Brain microvascular endothelial cell (primary cell): ENCODE data around the gene HOXA5.

ENCODE experiments used
- DNase-seq: peaks from one replicate; pipeline ENCODE4 v3.0.0-alpha.2; 2020
- H3K27ac ChIP-seq: fragments of 250-450 bp; sonication (Bioruptor Pico); 2 replicates; pipeline ENCODE4 v1.5.1; 2020; ENCODE audit warnings: mild to moderate bottlenecking, moderate library complexity
- H3K27me3 ChIP-seq: fragments of 250-450 bp; sonication (Bioruptor Pico); replicated peaks from 2 replicates; pipeline ENCODE4 v1.5.1; 2020; ENCODE audit warnings: mild to moderate bottlenecking
- H3K36me3 ChIP-seq: fragments of 250-450 bp; sonication (Bioruptor Pico); replicated peaks from 2 replicates; pipeline ENCODE4 v1.5.1; 2020; ENCODE audit warnings: mild to moderate bottlenecking
- H3K4me3 ChIP-seq: 2 replicates; pipeline ENCODE4 v1.5.1; 2011; ENCODE audit warnings: low read depth, mild to moderate bottlenecking, control low read depth, low read length, moderate library complexity
- in situ Hi-C: cut with HindIII; loops from 2 replicates; pipeline ENCODE4 v1.10.0; 2017; ENCODE audit warnings: low sequenced_read_pairs, low pct_ligation_motif_present
- TF ChIP-seq, protein P1 (sequence below): IDR thresholded peaks from 2 replicates; pipeline ENCODE4 v1.5.1; 2011; ENCODE audit warnings: low read depth, mild to moderate bottlenecking, moderate library complexity, low read length, control low read depth, inconsistent platforms; ENCODE audit errors: missing control alignments

Gene HOXA5

DNA sequence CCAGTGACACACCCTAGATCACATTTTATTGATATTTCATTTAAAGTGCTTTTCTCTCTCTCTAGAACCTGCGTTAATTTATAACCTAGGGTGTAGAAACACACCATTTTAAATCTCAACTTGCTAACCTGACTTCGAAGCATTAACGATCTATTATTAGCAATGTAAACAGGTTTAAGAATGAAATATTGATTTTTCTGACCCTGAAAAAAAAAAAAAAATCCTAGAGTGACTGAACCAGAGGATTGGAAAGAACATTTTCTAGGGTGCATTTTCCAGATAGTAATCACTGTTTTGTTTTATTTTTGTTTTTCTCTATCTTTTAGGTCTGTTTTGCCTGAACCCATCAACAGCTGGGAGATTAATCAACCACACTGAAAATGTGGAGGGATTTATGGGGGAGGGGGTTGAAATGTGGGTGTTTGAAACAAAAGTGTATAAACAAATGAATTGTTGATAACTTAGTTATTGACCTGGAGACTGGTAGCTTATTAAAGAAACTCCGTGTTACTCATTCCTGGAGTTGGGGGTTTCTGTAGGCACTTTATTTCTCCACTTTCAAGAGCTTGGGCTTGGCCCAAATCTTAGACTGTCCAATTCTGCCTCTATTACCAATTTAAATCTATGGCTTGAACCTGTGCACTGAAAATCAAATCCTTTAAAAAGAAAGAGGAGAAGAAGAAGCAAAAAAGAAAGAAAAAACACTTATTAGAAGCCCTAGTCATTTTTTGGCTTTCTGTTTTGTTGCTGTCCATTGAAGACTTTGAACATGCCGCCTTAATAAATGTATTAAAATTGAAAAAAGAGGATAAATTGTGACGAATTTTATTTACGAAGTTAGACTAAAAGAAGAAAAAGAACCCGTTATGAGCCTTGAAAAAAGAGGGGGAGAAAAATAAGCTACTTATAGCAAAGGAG lies 43.8 kb downstream of the HOXA5 start:
- Histone ChIP-seq H3K27ac (no peak overlapping the region), H3K27me3 (peaks cover 97% of the 10 kb centered on the region), H3K4me3 (peak overlapping the region; percentile 68), H3K36me3 (no peaks in the 10 kb centered on the region)
- TF ChIP-seq, protein P1, sequence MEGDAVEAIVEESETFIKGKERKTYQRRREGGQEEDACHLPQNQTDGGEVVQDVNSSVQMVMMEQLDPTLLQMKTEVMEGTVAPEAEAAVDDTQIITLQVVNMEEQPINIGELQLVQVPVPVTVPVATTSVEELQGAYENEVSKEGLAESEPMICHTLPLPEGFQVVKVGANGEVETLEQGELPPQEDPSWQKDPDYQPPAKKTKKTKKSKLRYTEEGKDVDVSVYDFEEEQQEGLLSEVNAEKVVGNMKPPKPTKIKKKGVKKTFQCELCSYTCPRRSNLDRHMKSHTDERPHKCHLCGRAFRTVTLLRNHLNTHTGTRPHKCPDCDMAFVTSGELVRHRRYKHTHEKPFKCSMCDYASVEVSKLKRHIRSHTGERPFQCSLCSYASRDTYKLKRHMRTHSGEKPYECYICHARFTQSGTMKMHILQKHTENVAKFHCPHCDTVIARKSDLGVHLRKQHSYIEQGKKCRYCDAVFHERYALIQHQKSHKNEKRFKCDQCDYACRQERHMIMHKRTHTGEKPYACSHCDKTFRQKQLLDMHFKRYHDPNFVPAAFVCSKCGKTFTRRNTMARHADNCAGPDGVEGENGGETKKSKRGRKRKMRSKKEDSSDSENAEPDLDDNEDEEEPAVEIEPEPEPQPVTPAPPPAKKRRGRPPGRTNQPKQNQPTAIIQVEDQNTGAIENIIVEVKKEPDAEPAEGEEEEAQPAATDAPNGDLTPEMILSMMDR, result no peak
- in situ Hi-C loops, result no loop called here
- no peak for DNase-seq

DNA sequence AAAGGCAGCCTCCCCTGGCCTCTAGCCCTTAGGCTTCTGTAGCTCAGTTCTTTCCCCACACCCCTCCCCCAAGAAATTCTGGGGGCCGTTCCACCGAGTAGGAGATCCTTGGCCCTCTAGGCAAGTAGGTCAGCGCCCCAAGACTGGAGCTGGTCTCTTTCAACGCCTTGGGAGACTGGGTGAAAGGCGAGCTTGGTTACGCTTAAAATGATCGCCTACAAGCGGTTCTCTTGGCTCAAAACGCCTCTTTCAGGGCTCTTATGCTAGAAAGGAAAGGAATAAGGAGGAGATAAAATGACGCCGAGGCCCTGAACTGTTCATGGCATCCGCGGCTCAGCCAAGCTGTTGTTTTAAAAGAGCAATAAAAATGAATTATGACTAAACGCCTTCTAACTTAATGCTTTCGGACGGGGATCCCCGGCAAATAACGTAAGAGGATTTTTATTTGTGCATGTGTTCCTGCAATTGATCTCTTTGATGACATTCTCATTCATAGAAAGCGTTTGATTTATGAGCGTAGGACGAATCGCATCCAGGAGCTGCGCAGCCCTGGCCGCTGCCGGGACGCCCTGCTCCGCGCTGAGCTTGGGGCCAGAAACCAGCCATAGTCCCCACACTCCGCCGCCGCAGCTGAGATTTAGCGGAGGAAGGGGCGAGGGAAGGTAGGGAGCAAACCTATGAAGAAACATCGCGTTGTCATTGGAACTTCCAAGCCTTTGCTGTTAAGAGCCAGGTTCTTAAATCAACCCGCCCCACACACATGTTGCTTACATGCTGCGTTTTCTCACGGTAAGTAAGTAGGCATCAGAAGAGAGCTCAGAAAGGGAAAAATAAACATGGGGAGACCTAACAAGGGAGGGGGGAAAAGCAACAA lies 44.7 kb downstream of the HOXA5 start:
- TF ChIP-seq, protein P1, result no peak
- peak overlapping the region; percentile 68 for H3K4me3 ChIP-seq

DNA sequence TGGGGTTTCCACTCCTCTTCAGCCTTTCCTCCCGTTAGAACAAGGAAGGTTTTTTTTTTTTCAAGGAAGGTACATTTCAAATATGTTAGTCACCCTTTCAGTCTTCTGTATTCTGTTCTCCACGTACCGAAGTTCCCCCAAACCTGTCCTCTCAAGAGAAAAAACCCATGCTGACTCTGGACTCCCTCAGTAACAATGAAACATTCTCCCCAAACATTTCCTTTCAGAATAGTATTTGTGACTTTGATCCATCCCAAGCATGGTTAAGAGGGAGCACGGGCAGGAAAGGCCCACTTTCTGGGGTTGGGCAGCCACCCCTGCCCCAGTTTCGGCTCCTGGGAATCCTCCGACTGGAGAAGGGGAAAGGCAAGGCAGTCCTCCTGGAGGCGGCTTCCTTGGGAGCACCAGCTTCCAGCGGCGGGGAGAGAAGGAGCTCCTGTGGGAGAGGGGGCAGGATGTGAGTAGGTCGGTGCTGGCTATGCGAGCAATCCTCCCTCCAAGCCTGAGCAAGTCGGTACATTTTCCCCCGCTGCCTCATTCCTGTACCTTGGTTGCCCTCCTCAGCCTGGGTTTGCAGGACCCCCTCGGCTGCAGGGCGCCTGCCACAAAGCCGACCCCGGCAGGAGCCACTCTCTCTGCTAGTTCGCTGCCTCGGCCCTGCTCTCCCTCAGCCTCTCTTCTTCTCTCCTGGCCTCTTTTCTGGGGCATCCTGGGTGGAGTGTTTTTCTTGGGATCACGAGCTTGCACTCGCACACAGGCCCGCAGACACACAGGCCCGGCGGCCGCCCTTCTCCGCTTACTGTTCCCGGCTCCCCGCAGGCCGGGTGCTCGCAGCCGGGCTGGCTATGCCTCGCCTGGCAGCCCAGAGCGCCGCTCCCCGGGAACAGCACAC lies 45.5 kb downstream of the HOXA5 start:
- in situ Hi-C loops, result no loop called here
- Histone ChIP-seq H3K27ac (no peak overlapping the region), H3K4me3 (peak overlapping the region; percentile 68), H3K27me3 (peaks cover 97% of the 10 kb centered on the region), H3K36me3 (no peaks in the 10 kb centered on the region)
- DNase-seq, result no peak
- TF ChIP-seq, protein P1, result no peak

More for the DNA sequence above, 44.7 kb downstream of the HOXA5 start:
- no peak for DNase-seq
- H3K27me3 ChIP-seq, result peaks cover 97% of the 10 kb centered on the region
- no peak overlapping the region for H3K27ac ChIP-seq
- in situ Hi-C loops, result no loop called here
- no peaks in the 10 kb centered on the region for H3K36me3 ChIP-seq

DNA sequence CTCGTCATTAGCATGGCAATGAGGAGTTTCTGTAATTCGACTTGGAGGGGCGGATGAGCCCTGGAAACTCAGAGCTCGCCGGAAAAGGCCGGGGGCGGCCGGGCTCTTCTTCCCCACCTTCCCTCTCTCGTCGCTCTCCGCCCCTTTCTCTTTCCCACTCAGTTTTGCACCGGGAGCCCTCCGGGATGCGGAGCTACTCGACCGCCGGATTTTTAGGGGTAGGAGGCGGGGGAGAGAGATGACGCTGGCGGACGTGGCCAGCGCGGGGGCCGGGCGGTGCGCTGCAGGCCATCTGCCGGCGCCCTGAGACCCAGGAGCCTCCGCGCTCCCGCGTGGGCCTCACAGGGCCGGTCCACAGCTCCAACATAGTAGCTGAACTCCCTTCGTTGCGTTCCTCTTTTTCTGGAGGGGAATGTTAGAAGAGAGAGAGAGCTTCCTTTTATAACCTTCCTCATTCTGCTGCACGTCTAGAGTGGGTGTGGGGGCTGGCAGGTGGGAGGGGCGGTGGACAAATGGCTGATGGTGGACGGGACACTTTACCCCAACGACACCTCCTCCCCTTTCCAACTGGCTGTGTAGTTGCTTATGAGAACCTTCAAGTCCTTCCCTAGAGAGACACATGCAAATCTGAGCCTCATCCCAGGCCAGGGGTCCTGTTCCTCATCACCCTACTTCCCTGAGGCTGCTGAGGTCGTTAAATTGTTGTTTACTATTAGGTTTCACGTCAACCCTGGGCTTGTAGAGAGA lies 46.5 kb downstream of the HOXA5 start:
- H3K27ac ChIP-seq, result no peak overlapping the region
- H3K4me3 ChIP-seq, result peak overlapping the region; percentile 68
- no peaks in the 10 kb centered on the region for H3K36me3 ChIP-seq
- in situ Hi-C loops, result no loop called here
- TF ChIP-seq, protein P1, result no peak
- H3K27me3 ChIP-seq, result peaks cover 97% of the 10 kb centered on the region
- no peak for DNase-seq
